SK-N-SH (cell line): ENCODE results near the gene UBE2Z. TPM values are rescaled to one million over a fixed set of nuclear protein-coding genes. Genes with fewer than 3 reads are reported as not detected.

ENCODE experiments used
- CTCF ChIA-PET: fragments of 300-600, 350-600 bp; formaldehyde crosslinking; extraction: SDS; loops from one replicate; lab custom pipeline; 2021; lab: Yijun Ruan, JAX
- POLR2A ChIA-PET: fragments of 350-600 bp; sonication (Branson Sonifier 250); formaldehyde crosslinking; extraction: SDS; loops from one replicate; lab custom pipeline; 2020; ENCODE audit warnings: antibody characterized with exemption, inconsistent platforms; lab: Yijun Ruan, JAX
- DNase-seq: peaks from one replicate; pipeline ENCODE4 v3.0.0; 2012
- H2AFZ ChIP-seq: fragments of 200-600 bp; sonication (generic); 2 replicates; pipeline ENCODE4 v1.8.1; 2016; ENCODE audit warnings: antibody characterized with exemption, mild to moderate bottlenecking, low read depth
- H3F3A ChIP-seq: fragments of 200-600 bp; sonication (generic); replicated peaks from 2 replicates; pipeline ENCODE3; 2016; ENCODE audit warnings: antibody characterized with exemption, mild to moderate bottlenecking; ENCODE audit not compliant: insufficient read depth
- H3K27ac ChIP-seq, 2 experiments: fragments of 200-500 bp in 1 of 2; fragments of 200-600 bp in 1 of 2; sonication (Bioruptor generic) in 1 of 2; sonication (generic), shearing (Covaris generic) in 1 of 2; 2 replicates each; pipeline versions ENCODE4 v1.5.1 to v1.6.1; 2014 to 2016; ENCODE audit warnings: low read depth in 2 of 2, inconsistent platforms in 1 of 2, low read length in 1 of 2, mild to moderate bottlenecking in 1 of 2, mixed read lengths in 1 of 2
- H3K27me3 ChIP-seq: fragments of 200-600 bp; sonication (generic), shearing (Covaris generic); 2 replicates; pipeline ENCODE4 v1.6.1; 2016; ENCODE audit warnings: mixed run types; ENCODE audit not compliant: insufficient read depth
- H3K36me3 ChIP-seq, 2 experiments: fragments of 200-500 bp in 1 of 2; fragments of 200-600 bp in 1 of 2; sonication (Bioruptor generic) in 1 of 2; sonication (generic) in 1 of 2; replicated peaks in 1 of 2; 2 replicates each; pipeline versions ENCODE3 to v1.5.1; 2014 to 2016; ENCODE audit warnings: low read length in 1 of 2, mild to moderate bottlenecking in 1 of 2; ENCODE audit not compliant: insufficient read depth in 2 of 2, control insufficient read depth in 1 of 2
- H3K4me1 ChIP-seq, 2 experiments: fragments of 200-500 bp in 1 of 2; fragments of 200-600 bp in 1 of 2; sonication (Bioruptor generic) in 1 of 2; sonication (generic), shearing (Covaris generic) in 1 of 2; 2 replicates each; pipeline versions ENCODE4 v1.5.1 to v1.6.1; 2014 to 2016; ENCODE audit warnings: low read depth in 1 of 2, low read length in 1 of 2, mixed run types in 1 of 2; ENCODE audit not compliant: insufficient read depth in 2 of 2, control insufficient read depth in 1 of 2
- H3K4me2 ChIP-seq: fragments of 200-600 bp; sonication (generic), shearing (Covaris generic); 2 replicates; pipeline ENCODE4 v1.6.1; 2017; ENCODE audit warnings: mixed run types
- H3K4me3 ChIP-seq, 2 experiments: fragments of 200-500 bp in 1 of 2; fragments of 200-600 bp in 1 of 2; sonication (Bioruptor generic) in 1 of 2; sonication (generic), shearing (Covaris generic) in 1 of 2; 2 replicates each; pipeline versions ENCODE4 v1.5.1 to v1.8.1; 2014 to 2016; ENCODE audit warnings: low read depth in 2 of 2, inconsistent platforms in 1 of 2, low read length in 1 of 2, mild to moderate bottlenecking in 1 of 2, mixed read lengths in 1 of 2, moderate library complexity in 1 of 2
- H3K79me2 ChIP-seq: fragments of 200-600 bp; sonication (generic); 2 replicates; pipeline ENCODE4 v1.8.1; 2017; ENCODE audit warnings: mild to moderate bottlenecking; ENCODE audit not compliant: insufficient read depth
- H3K9ac ChIP-seq: fragments of 200-600 bp; sonication (generic); 2 replicates; pipeline ENCODE4 v1.6.1; 2017; ENCODE audit warnings: mixed run types
- H3K9me2 ChIP-seq: fragments of 200-600 bp; sonication (generic); 2 replicates; pipeline ENCODE4 v1.6.1; 2017; ENCODE audit warnings: mixed run types
- H3K9me3 ChIP-seq: fragments of 200-600 bp; sonication (generic); 2 replicates; pipeline ENCODE4 v1.6.1; 2017; ENCODE audit warnings: mixed run types, mild to moderate bottlenecking, moderate library complexity
- H4K20me1 ChIP-seq: fragments of 200-600 bp; sonication (generic); 2 replicates; pipeline ENCODE4 v1.6.1; 2017; ENCODE audit warnings: mild to moderate bottlenecking, mixed run types; ENCODE audit not compliant: insufficient read depth
- EP300 ChIP-seq, 2 experiments: IDR thresholded peaks; 2 replicates each; pipeline versions ENCODE4 v1.4.0 to v1.6.1; 2012; ENCODE audit warnings: borderline replicate concordance in 1 of 2, low read depth in 1 of 2, low read length in 1 of 2
- JUND ChIP-seq: IDR thresholded peaks from 2 replicates; pipeline ENCODE4 v1.4.0; 2012
- MEF2A ChIP-seq: IDR thresholded peaks from 2 replicates; pipeline ENCODE4 v1.4.0; 2012; ENCODE audit warnings: low read depth, borderline replicate concordance
- MXI1 ChIP-seq: IDR thresholded peaks from 2 replicates; pipeline ENCODE4 v1.6.1; 2012; ENCODE audit warnings: mild to moderate bottlenecking, low read depth, low read length, improper control_type of control experiment
- RAD21 ChIP-seq: IDR thresholded peaks from 2 replicates; pipeline ENCODE4 v1.6.1; 2012; ENCODE audit warnings: mild to moderate bottlenecking, low read length
- RFX5 ChIP-seq: IDR thresholded peaks from 2 replicates; pipeline ENCODE4 v1.6.1; 2012; ENCODE audit warnings: mild to moderate bottlenecking, improper control_type of control experiment, low read length
- RXRA ChIP-seq: IDR thresholded peaks from 2 replicates; pipeline ENCODE4 v1.4.0; 2012; ENCODE audit warnings: low read depth, mild to moderate bottlenecking, borderline replicate concordance
- TAF1 ChIP-seq: IDR thresholded peaks from 2 replicates; pipeline ENCODE4 v1.6.1; 2012; ENCODE audit warnings: low read depth, mild to moderate bottlenecking, low read length, moderate library complexity, borderline replicate concordance
- WGBS: methylation state at CpG from one replicate; pipeline ENCODE4 v1.1.6; 2017; ENCODE audit warnings: low lambda C conversion rate; 5-methylcytosine and 5-hydroxymethylcytosine counted together
- polyA plus RNA-seq, 3 experiments: library from polyadenylated mRNA; depleted of rRNA; stranded (reverse); fragments of >200 nt; gene quantifications; 2 replicates each; pipeline ENCODE4 v1.2.3, GENCODE V29; 2012
- TF ChIP-seq, protein P1 (sequence below): IDR thresholded peaks from 2 replicates; pipeline ENCODE4 v1.4.0; 2012; ENCODE audit warnings: low read depth, borderline replicate concordance
- TF ChIP-seq, protein P2 (sequence below): fragments of 150-350 bp; IDR thresholded peaks from 2 replicates; pipeline ENCODE4 v1.6.1; 2017; ENCODE audit warnings: antibody characterized with exemption, low read length, low read depth, borderline replicate concordance
- TF ChIP-seq, protein P3 (sequence below): fragments of 200-600 bp; sonication (generic); IDR thresholded peaks from 2 replicates; pipeline ENCODE4 v1.6.1; 2017; ENCODE audit warnings: antibody characterized with exemption, mild to moderate bottlenecking, moderate library complexity

UBE2Z gene
- polyA plus RNA-seq, 1 of the 3 experiments (the other 2 are of a cell fraction), result 168 TPM

DNA sequence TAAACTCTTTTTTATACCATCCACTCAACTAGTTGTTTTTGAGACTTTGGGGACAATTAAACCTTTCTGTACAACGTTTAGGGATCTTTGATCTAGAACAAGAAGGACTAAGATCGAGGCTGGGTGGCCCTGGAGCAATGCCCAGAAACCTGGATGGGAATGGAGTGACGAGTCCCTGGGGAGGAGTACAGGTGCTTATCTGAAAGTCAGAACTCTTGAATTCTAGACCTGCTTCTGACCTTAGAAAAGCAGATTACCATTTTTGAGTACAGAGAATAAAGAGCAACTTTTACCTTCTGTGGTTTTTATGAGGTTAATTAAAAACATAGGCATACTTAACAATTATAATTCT is 17.8 kb downstream of the UBE2Z start:
- Histone ChIP-seq H3K79me2 (peaks cover 29% of the 10 kb centered on the region), H2AFZ (no peak overlapping the region), H3K4me1 (no peaks in the 10 kb centered on the region), H3K9me2 (no peaks in the 10 kb centered on the region), H3K4me3 (no peak overlapping the region), H3K9me3 (no peaks in the 10 kb centered on the region), H3K9ac (no peak overlapping the region), H4K20me1 (no peaks in the 10 kb centered on the region), H3F3A (peaks cover 62% of the 10 kb centered on the region), H3K27me3 (no peaks in the 10 kb centered on the region), H3K4me2 (no peak overlapping the region), H3K27ac (no peak overlapping the region), H3K36me3 (peaks cover 83% of the 10 kb centered on the region in 2 experiments)
- no peak for DNase-seq
- ChIA-PET POLR2A (no interaction called here), CTCF (interaction anchor here (0.6 to 1.0 kb wide), 2 partner anchors 106 to 979 kb away, joined by 3 to 4 read pairs; no protein-coding TSS in a partner anchor)
- no peak for TF ChIP-seq MEF2A
- no peak for TF ChIP-seq JUND
- 56% methylated on average over 3 of the region's 3 CpGs for WGBS

DNA sequence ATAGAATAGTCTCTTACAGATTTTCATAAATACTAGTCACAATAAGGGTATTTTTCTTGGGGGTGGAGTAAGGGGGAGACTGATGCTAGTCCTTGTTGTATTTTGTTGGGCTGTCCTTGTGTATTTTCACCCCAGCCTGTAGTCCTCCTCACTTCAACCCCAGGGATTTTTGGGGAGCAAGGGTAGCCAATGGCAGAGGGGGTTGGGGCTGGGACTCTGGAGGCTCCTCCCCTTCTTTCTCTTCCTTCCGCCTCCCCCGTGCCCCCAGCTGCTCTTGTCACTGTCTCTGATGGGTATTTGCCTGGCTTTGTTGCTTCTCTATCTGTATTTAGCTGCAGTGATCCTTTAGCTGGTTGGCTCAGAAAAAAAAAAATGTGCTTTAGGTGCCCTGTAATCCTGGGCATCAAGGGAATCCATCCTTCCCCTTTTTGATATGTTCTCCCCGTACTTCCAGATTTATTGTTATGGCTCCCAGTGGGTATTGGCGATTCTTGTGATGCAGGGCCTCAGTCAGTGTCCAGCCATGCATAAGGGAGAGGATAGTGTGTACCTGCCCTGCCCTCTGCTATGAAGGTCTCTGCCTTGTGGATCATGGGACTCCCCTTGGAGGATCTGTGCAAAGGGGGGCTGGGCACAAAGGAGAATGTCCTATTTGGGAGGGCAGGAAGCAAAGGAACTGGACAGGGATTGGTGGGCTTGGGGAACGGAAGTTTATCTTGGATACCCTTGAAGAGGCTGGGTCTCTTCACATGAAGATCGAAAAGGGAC is 20.0 kb downstream of the UBE2Z start:
- no peak overlapping the region for H3K4me2 ChIP-seq
- TF ChIP-seq, protein P1, sequence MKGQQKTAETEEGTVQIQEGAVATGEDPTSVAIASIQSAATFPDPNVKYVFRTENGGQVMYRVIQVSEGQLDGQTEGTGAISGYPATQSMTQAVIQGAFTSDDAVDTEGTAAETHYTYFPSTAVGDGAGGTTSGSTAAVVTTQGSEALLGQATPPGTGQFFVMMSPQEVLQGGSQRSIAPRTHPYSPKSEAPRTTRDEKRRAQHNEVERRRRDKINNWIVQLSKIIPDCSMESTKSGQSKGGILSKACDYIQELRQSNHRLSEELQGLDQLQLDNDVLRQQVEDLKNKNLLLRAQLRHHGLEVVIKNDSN, result no peak
- TF ChIP-seq RXRA, result no peak
- TF ChIP-seq, protein P2, sequence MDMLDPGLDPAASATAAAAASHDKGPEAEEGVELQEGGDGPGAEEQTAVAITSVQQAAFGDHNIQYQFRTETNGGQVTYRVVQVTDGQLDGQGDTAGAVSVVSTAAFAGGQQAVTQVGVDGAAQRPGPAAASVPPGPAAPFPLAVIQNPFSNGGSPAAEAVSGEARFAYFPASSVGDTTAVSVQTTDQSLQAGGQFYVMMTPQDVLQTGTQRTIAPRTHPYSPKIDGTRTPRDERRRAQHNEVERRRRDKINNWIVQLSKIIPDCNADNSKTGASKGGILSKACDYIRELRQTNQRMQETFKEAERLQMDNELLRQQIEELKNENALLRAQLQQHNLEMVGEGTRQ, result no peak
- no peak for TF ChIP-seq RAD21
- no peak for TF ChIP-seq MXI1
- no peak for TF ChIP-seq TAF1
- TF ChIP-seq, protein P3, sequence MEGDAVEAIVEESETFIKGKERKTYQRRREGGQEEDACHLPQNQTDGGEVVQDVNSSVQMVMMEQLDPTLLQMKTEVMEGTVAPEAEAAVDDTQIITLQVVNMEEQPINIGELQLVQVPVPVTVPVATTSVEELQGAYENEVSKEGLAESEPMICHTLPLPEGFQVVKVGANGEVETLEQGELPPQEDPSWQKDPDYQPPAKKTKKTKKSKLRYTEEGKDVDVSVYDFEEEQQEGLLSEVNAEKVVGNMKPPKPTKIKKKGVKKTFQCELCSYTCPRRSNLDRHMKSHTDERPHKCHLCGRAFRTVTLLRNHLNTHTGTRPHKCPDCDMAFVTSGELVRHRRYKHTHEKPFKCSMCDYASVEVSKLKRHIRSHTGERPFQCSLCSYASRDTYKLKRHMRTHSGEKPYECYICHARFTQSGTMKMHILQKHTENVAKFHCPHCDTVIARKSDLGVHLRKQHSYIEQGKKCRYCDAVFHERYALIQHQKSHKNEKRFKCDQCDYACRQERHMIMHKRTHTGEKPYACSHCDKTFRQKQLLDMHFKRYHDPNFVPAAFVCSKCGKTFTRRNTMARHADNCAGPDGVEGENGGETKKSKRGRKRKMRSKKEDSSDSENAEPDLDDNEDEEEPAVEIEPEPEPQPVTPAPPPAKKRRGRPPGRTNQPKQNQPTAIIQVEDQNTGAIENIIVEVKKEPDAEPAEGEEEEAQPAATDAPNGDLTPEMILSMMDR, result no peak
- no peak for TF ChIP-seq RFX5
- no peak for TF ChIP-seq EP300 (IDR thresholded peaks at IDR 0.05; ENCODE audit: borderline replicate concordance in 1 of 2, low read depth in 1 of 2, low read length in 1 of 2)
- no peaks in the 10 kb centered on the region for H3K27me3 ChIP-seq
- H3K36me3 ChIP-seq, result peaks cover 80% of the 10 kb centered on the region in 2 experiments
- peak overlapping the region in 1 of 2 experiments; percentile 1; a peak in 1 of 4 replicates for H3K27ac ChIP-seq
- POLR2A ChIA-PET, result interaction anchor here (1.0 kb wide), 1 partner anchor 19 kb away, joined by 3 read pairs; no protein-coding TSS in a partner anchor
- no peak overlapping the region for H3K9ac ChIP-seq
- peaks cover 13% of the 10 kb centered on the region; the same call in 1 of the 2 replicates for H3K79me2 ChIP-seq
- H3K4me3 ChIP-seq, result no peak overlapping the region
- no peaks in the 10 kb centered on the region for H3K9me2 ChIP-seq
- no peaks in the 10 kb centered on the region for H3K9me3 ChIP-seq
- CTCF ChIA-PET, result interaction anchor here (0.6 to 1.2 kb wide), 2 partner anchors 43 to 749 kb away, joined by 4 read pairs; no protein-coding TSS in a partner anchor
- no peak for DNase-seq
- no peaks in the 10 kb centered on the region for H3K4me1 ChIP-seq
- H3F3A ChIP-seq, result peaks cover 67% of the 10 kb centered on the region
- 75% methylated on average over 6 of the region's 6 CpGs for WGBS
- no peak overlapping the region for H2AFZ ChIP-seq
- no peaks in the 10 kb centered on the region for H4K20me1 ChIP-seq
